Psoas muscle (tissue), 8 donors: Measurements from ENCODE around the gene RAB3C. TPM values are rescaled to one million over a fixed set of nuclear protein-coding genes. Genes with fewer than 3 reads are reported as not detected.

ENCODE experiments used
- ATAC-seq, 4 donors: fragments of 200-7000 bp; cut with Tn5 transposase; one replicate each; pipeline ENCODE4 v1.9.1; 2020; ENCODE audit warnings: moderate library complexity in 3 of 4, mild to moderate bottlenecking in 2 of 4
- DNase-seq, 2 donors: peaks; one replicate each; pipeline ENCODE4 v3.0.0-alpha.2; 2020
- H3K27ac ChIP-seq: fragments of 200-600 bp; one replicate; pipeline ENCODE4 v1.8.0; 2022
- H3K27me3 ChIP-seq, 3 donors: fragments of 200-600 bp in 1 of 3; one replicate each; pipeline versions ENCODE4 v1.6.1 to v1.8.0; 2013 to 2022; ENCODE audit warnings: low read length in 2 of 3, mild to moderate bottlenecking in 2 of 3, moderate library complexity in 1 of 3; ENCODE audit not compliant: insufficient read depth in 3 of 3
- H3K36me3 ChIP-seq, 2 donors: fragments of 200-600 bp in 1 of 2; one replicate each; pipeline versions ENCODE4 v1.6.1 to v1.8.0; 2013 to 2022; ENCODE audit warnings: low read depth in 1 of 2, mild to moderate bottlenecking in 1 of 2, moderate library complexity in 1 of 2; ENCODE audit not compliant: insufficient read depth in 1 of 2
- H3K4me1 ChIP-seq: fragments of 200-600 bp; one replicate; pipeline ENCODE4 v1.8.0; 2022
- H3K4me3 ChIP-seq: fragments of 200-600 bp; one replicate; pipeline ENCODE4 v1.8.0; 2022; ENCODE audit warnings: mild to moderate bottlenecking
- H3K9me3 ChIP-seq: fragments of 200-600 bp; one replicate; pipeline ENCODE4 v1.8.0; 2022
- intact Hi-C, 2 donors: fragments of 100-400 bp; cut with DNase I; formaldehyde crosslinking; loops; one replicate each; pipeline versions ENCODE4 v1.11.0 to v1.14.2; 2022
- polyA plus RNA-seq, 3 donors: library from polyadenylated mRNA; stranded (reverse); fragments of 200-250 nt; gene quantifications; one replicate each; pipeline ENCODE4 v1.2.3, GENCODE V29; 2013
- total RNA-seq, 4 donors: library from RNA; stranded (reverse); fragmentation: NEBNext Ultra II Directional in 2 of 4; extraction: Animal tissue kit (Norgen Biotek cat#: 25700) in 2 of 4; gene quantifications; one replicate each; pipeline versions ENCODE4 v1.2.1 to v1.2.4, GENCODE V29; 2021 to 2023
- TF ChIP-seq, protein P1 (sequence below): fragments of 200-600 bp; IDR thresholded peaks from one replicate; pipeline ENCODE4 v1.8.0; 2022; ENCODE audit warnings: antibody characterized with exemption
- donor health status: healthy with polysubstance abuse.
- donor health status: DM: no; HTN: no; CAD: no; lungs with moderate emphysema.
- donor health status: Bipolar disorder and iron deficiency.
- donor health status: healthy.
- donor health status: DM: yes; HTN: yes; CAD: no.
- donor health status: DM: no; HTN: no; CAD: no.
- donor health status: DM: no; HTN: no; CAD: no.
- donor health status: DM: yes; HTN: yes; CAD: no.

RAB3C gene
- total and polyA plus RNA-seq, 7 donors: 0.16 to 2.2 (median 0.62) TPM

GRCh38 chr5:58905944-58906343 is 323.1 kb downstream of the RAB3C start:
- TF ChIP-seq, protein P1, sequence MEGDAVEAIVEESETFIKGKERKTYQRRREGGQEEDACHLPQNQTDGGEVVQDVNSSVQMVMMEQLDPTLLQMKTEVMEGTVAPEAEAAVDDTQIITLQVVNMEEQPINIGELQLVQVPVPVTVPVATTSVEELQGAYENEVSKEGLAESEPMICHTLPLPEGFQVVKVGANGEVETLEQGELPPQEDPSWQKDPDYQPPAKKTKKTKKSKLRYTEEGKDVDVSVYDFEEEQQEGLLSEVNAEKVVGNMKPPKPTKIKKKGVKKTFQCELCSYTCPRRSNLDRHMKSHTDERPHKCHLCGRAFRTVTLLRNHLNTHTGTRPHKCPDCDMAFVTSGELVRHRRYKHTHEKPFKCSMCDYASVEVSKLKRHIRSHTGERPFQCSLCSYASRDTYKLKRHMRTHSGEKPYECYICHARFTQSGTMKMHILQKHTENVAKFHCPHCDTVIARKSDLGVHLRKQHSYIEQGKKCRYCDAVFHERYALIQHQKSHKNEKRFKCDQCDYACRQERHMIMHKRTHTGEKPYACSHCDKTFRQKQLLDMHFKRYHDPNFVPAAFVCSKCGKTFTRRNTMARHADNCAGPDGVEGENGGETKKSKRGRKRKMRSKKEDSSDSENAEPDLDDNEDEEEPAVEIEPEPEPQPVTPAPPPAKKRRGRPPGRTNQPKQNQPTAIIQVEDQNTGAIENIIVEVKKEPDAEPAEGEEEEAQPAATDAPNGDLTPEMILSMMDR: no peak
- no peaks in the 10 kb centered on the region for H3K36me3 ChIP-seq
- DNase-seq: no peak

More at GRCh38 chr5:58905944-58906343, 323.1 kb downstream of the RAB3C start:
- intact Hi-C loops: no loop called here
- Histone ChIP-seq H3K4me1 (peaks cover 7% of the 10 kb centered on the region), H3K27me3 (no peaks in the 10 kb centered on the region), H3K27ac (no peak overlapping the region), H3K4me3 (no peak overlapping the region), H3K9me3 (peaks cover 10% of the 10 kb centered on the region)
- peak in 2 of 4 donors; percentile 42 to 51 for ATAC-seq

Other genes starting within 250 kb of the RAB3C start
- gene PLK2, start 123.0 kb upstream of the RAB3C start, total RNA-seq: 10 to 100 TPM in 2 of 4 donors, 1 to 10 TPM in 2; 7.2 to 23.3 (median 11.1) TPM
- 1 to 10 TPM; 4.0 to 5.4 (median 4.2) TPM for gene PLK2, start 123.0 kb upstream of the RAB3C start, polyA plus RNA-seq
- under 1 TPM in 3 of 4 donors, not detected in 1; 0.10 to 0.53 (median 0.44) TPM for gene GAPT, start 91.6 kb upstream of the RAB3C start, total RNA-seq
- gene GAPT, start 91.6 kb upstream of the RAB3C start, polyA plus RNA-seq: under 1 TPM in 2 of 3 donors, not detected in 1; 0.03 to 0.38 TPM